IMR-90 (cell line): ENCODE measurements around the gene PRR12. TPM values are rescaled to one million over a fixed set of nuclear protein-coding genes. Genes with fewer than 3 reads are reported as not detected.

Experiments
- ATAC-seq: fragments of 200-7000 bp; cut with Tn5 transposase; 2 replicates; pipeline ENCODE4 v1.9.1; 2020; ENCODE audit warnings: low read depth, mild to moderate bottlenecking, moderate library complexity
- BruUV-seq: library from RNA; stranded (reverse); fragments of 400-500 nt; replicated peaks from 2 replicates; lab custom pipeline; 2021; lab: Mats Ljungman, UMichigan
- CTCF ChIA-PET: fragments of 300-600 bp; formaldehyde crosslinking; extraction: SDS; loops from one replicate; lab custom pipeline; 2021; ENCODE audit warnings: antibody characterized with exemption; lab: Yijun Ruan, JAX
- POLR2A ChIA-PET: fragments of 300-600 bp; sonication (Branson Sonifier 250); formaldehyde crosslinking; loops from one replicate; lab custom pipeline; 2022; ENCODE audit warnings: antibody characterized with exemption; ENCODE audit not compliant: unreplicated experiment; lab: Charles Lee
- DNase-seq: peaks from one replicate; pipeline ENCODE4 v3.0.0; 2013
- H2AFZ ChIP-seq: replicated peaks from 2 replicates; pipeline ENCODE3; 2013; ENCODE audit warnings: low read length, mild to moderate bottlenecking; ENCODE audit not compliant: poor library complexity
- H2AK5ac ChIP-seq: 2 replicates; pipeline ENCODE4 v1.6.1; 2013; ENCODE audit warnings: low read depth, low read length, inconsistent platforms
- H2AK9ac ChIP-seq: replicated peaks from 2 replicates; pipeline ENCODE3; 2013; ENCODE audit warnings: mild to moderate bottlenecking, low read depth, low read length, moderate library complexity; ENCODE audit not compliant: poor library complexity
- H2BK120ac ChIP-seq: 2 replicates; pipeline ENCODE4 v1.6.1; 2013; ENCODE audit warnings: low read depth, low read length, inconsistent platforms
- H2BK15ac ChIP-seq: 3 replicates; pipeline ENCODE4 v1.6.1; 2013; ENCODE audit warnings: low read depth, low read length, inconsistent platforms
- H2BK20ac ChIP-seq: 2 replicates; pipeline ENCODE4 v1.6.1; 2013; ENCODE audit warnings: low read depth, mild to moderate bottlenecking, inconsistent platforms, low read length, moderate library complexity
- H2BK5ac ChIP-seq: 2 replicates; pipeline ENCODE4 v1.6.1; 2013; ENCODE audit warnings: mild to moderate bottlenecking, low read depth, low read length, inconsistent platforms; ENCODE audit not compliant: poor library complexity, severe bottlenecking
- H3K14ac ChIP-seq: replicated peaks from 2 replicates; pipeline ENCODE4 v1.6.1; 2013; ENCODE audit warnings: low read depth, low read length, inconsistent platforms
- H3K18ac ChIP-seq: 2 replicates; pipeline ENCODE4 v1.6.1; 2013; ENCODE audit warnings: low read depth, low read length, control low read depth
- H3K23ac ChIP-seq: 2 replicates; pipeline ENCODE4 v1.6.1; 2013; ENCODE audit warnings: low read depth, low read length, inconsistent platforms
- H3K27ac ChIP-seq: 2 replicates; pipeline ENCODE4 v1.5.1; 2013; ENCODE audit warnings: mild to moderate bottlenecking, control low read depth, low read length; ENCODE audit not compliant: insufficient read depth
- H3K27me3 ChIP-seq: 2 replicates; pipeline ENCODE4 v1.6.1; 2013; ENCODE audit warnings: low read length; ENCODE audit not compliant: control insufficient read depth, insufficient read depth
- H3K36me3 ChIP-seq: 2 replicates; pipeline ENCODE4 v1.6.1; 2013; ENCODE audit warnings: low read length, mixed read lengths; ENCODE audit not compliant: control insufficient read depth, insufficient read depth
- H3K4ac ChIP-seq: 2 replicates; pipeline ENCODE4 v1.6.1; 2013; ENCODE audit warnings: low read depth, low read length, inconsistent platforms
- H3K4me1 ChIP-seq: 2 replicates; pipeline ENCODE4 v1.6.1; 2013; ENCODE audit warnings: low read length, mixed read lengths; ENCODE audit not compliant: control insufficient read depth, insufficient read depth
- H3K4me2 ChIP-seq: 2 replicates; pipeline ENCODE4 v1.6.1; 2013; ENCODE audit warnings: low read depth, mild to moderate bottlenecking, control low read depth, low read length, moderate library complexity
- H3K4me3 ChIP-seq: 2 replicates; pipeline ENCODE4 v1.5.1; 2013; ENCODE audit warnings: low read depth, mild to moderate bottlenecking, control low read depth, low read length, moderate library complexity; ENCODE audit not compliant: insufficient read depth
- H3K56ac ChIP-seq: 2 replicates; pipeline ENCODE4 v1.6.1; 2013; ENCODE audit warnings: low read length, inconsistent platforms; ENCODE audit not compliant: insufficient read depth; ENCODE audit errors: extremely low read depth
- H3K79me1 ChIP-seq, 2 experiments: 2 replicates each; pipeline ENCODE4 v1.6.1; 2013; ENCODE audit warnings: low read length in 2 of 2, inconsistent platforms in 1 of 2, low read depth in 1 of 2
- H3K9ac ChIP-seq: 2 replicates; pipeline ENCODE4 v1.6.1; 2013; ENCODE audit warnings: low read depth, low read length, control low read depth
- H3K9me1 ChIP-seq: 2 replicates; pipeline ENCODE4 v1.6.1; 2013; ENCODE audit warnings: low read length, inconsistent platforms; ENCODE audit not compliant: insufficient read depth
- H3K9me3 ChIP-seq: 2 replicates; pipeline ENCODE4 v1.6.1; 2013; ENCODE audit warnings: low read length; ENCODE audit not compliant: control insufficient read depth, insufficient read depth
- H4K20me1 ChIP-seq: 2 replicates; pipeline ENCODE4 v1.6.1; 2013; ENCODE audit warnings: low read length, inconsistent platforms; ENCODE audit not compliant: insufficient read depth
- H4K5ac ChIP-seq: 2 replicates; pipeline ENCODE4 v1.6.1; 2013; ENCODE audit warnings: mild to moderate bottlenecking, low read depth, low read length, control low read depth
- H4K8ac ChIP-seq, 2 experiments: 2 replicates each; pipeline ENCODE4 v1.6.1; 2013; ENCODE audit warnings: low read depth in 2 of 2, low read length in 2 of 2, control low read depth in 1 of 2, inconsistent platforms in 1 of 2
- H4K91ac ChIP-seq: 2 replicates; pipeline ENCODE4 v1.6.1; 2013; ENCODE audit warnings: low read depth, low read length, inconsistent platforms; ENCODE audit not compliant: insufficient read depth
- BHLHE40 ChIP-seq: fragments of 150-350 bp; IDR thresholded peaks from 2 replicates; pipeline ENCODE4 v1.6.1; 2016; ENCODE audit warnings: mild to moderate bottlenecking, low read depth, low read length
- CEBPB ChIP-seq: IDR thresholded peaks from 2 replicates; pipeline ENCODE4 v1.6.1; 2012; ENCODE audit warnings: low read depth, low read length, improper control_type of control experiment
- FOS ChIP-seq: fragments of 150-350 bp; IDR thresholded peaks from 2 replicates; pipeline ENCODE4 v1.6.1; 2016; ENCODE audit warnings: low read depth, low read length
- MAZ ChIP-seq: IDR thresholded peaks from 2 replicates; pipeline ENCODE4 v1.6.1; 2012; ENCODE audit warnings: low read depth, mild to moderate bottlenecking, low read length, improper control_type of control experiment, moderate library complexity, borderline replicate concordance
- MXI1 ChIP-seq: IDR thresholded peaks from 2 replicates; pipeline ENCODE4 v1.6.1; 2012; ENCODE audit warnings: low read depth, mild to moderate bottlenecking, low read length, moderate library complexity, borderline replicate concordance
- NFE2L2 ChIP-seq: fragments of 150-350 bp; IDR thresholded peaks from 2 replicates; pipeline ENCODE4 v1.6.1; 2016; ENCODE audit warnings: low read depth, mild to moderate bottlenecking, low read length
- POLR2A ChIP-seq: IDR thresholded peaks from 2 replicates; pipeline ENCODE4 v1.6.1; 2012; ENCODE audit warnings: mild to moderate bottlenecking, low read depth, low read length
- RAD21 ChIP-seq: IDR thresholded peaks from 2 replicates; pipeline ENCODE4 v1.6.1; 2012; ENCODE audit warnings: low read length, improper control_type of control experiment
- WGBS, 2 experiments: methylation state at CpG; one replicate each; pipeline versions ENCODE4 v1.1.5 to v1.1.7; 2013; ENCODE audit warnings: missing lambda C conversion rate in 2 of 2; ENCODE audit not compliant: insufficient read length in 1 of 2; ENCODE audit errors: extremely low coverage in 2 of 2; 5-methylcytosine and 5-hydroxymethylcytosine counted together
- dilution Hi-C: fragments of 300-500 bp; cut with HindIII; formaldehyde crosslinking; loops from one replicate; pipeline ENCODE4 v1.14.3; 2018; ENCODE audit warnings: low sequenced_read_pairs; ENCODE audit not compliant: unreplicated experiment
- in situ Hi-C: fragments of 300-500 bp; cut with MboI; formaldehyde crosslinking; loops from 3 replicates; pipeline ENCODE4 v1.14.3; 2019; ENCODE audit warnings: low sequenced_read_pairs, inconsistent platforms, mixed read lengths
- intact Hi-C: fragments of 100-400 bp; cut with micrococcal nuclease; formaldehyde crosslinking; loops from 2 replicates; pipeline ENCODE4 v1.10.0; 2022
- polyA plus RNA-seq, 3 experiments: library from polyadenylated mRNA; depleted of rRNA; stranded (reverse); fragments of >200 nt; gene quantifications; 2 replicates each; pipeline ENCODE4 v1.2.3, GENCODE V29; 2012; ENCODE audit warnings: low replicate concordance in 1 of 3
- total RNA-seq: library from RNA; depleted of rRNA; stranded (reverse); fragments of >200 nt; gene quantifications from 2 replicates; pipeline ENCODE4 v1.2.3, GENCODE V29; 2012
- TF ChIP-seq, protein P1 (sequence below): fragments of 150-350 bp; IDR thresholded peaks from 2 replicates; pipeline ENCODE4 v1.6.1; 2017; ENCODE audit warnings: mild to moderate bottlenecking, antibody characterized with exemption, low read length, low read depth
- TF ChIP-seq, protein P2 (sequence below): conservative IDR thresholded peaks from 2 replicates; pipeline ENCODE4 v1.5.1; 2012; ENCODE audit warnings: mild to moderate bottlenecking, low read depth, low read length, improper control_type of control experiment
- TF ChIP-seq, protein P3 (sequence below): fragments of 150-350 bp; IDR thresholded peaks from 2 replicates; pipeline ENCODE4 v1.6.1; 2016; ENCODE audit warnings: low read depth, mild to moderate bottlenecking, low read length, moderate library complexity, borderline replicate concordance

The PRR12 gene
- total and polyA plus RNA-seq, 2 of the 4 experiments (the other 2 are of a cell fraction): 0.36 to 4.1 TPM

DNA sequence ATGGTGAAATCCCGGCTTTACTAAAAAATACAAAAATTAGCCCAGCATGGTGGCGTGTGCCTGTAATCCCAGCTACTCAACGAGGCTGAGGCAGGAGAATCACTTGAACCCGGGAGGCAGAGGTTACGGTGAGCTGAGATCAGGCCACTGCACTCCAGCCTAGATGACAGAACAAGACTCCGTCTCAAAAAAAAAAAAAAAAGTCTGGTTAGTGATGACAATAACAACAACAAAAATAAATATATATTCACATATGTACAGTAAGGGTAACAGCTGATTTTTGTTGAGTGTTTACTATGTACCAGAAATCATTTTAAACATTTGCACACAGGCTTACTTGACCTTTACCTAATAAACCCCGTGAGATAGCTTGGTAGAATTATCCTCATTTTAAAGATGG lies 26.0 kb downstream of the PRR12 start:
- H4K91ac ChIP-seq: no peak overlapping the region
- H3K4me3 ChIP-seq: no peak overlapping the region
- H4K5ac ChIP-seq: no peak overlapping the region
- 100% methylated on average over 1 of the region's 7 CpGs; no CpG with 5 or more reads in 1 of the 2 experiments for WGBS, 2 experiments
- no peak overlapping the region for H2AK5ac ChIP-seq
- ChIA-PET POLR2A (interaction anchor here (0.5 to 0.6 kb wide), 2 partner anchors 19 to 397 kb away, joined by 3 to 6 read pairs; no protein-coding TSS in a partner anchor), CTCF (no interaction called here)
- dilution Hi-C loops (no loop called here), intact Hi-C loops (no loop called here), in situ Hi-C loops (no loop called here)
- peaks cover 16% of the 10 kb centered on the region for H3K4me1 ChIP-seq
- H3K27ac ChIP-seq: no peak overlapping the region
- H3K9ac ChIP-seq: no peak overlapping the region
- peaks cover 24% of the 10 kb centered on the region for H4K20me1 ChIP-seq
- no peak overlapping the region for H2AK9ac ChIP-seq
- H3K79me1 ChIP-seq: peaks cover 32 to 80% of the 10 kb centered on the region in 2 experiments
- H3K36me3 ChIP-seq: peaks cover 43% of the 10 kb centered on the region
- H2BK15ac ChIP-seq: no peak overlapping the region
- no peak overlapping the region for H2BK120ac ChIP-seq
- no peak for TF ChIP-seq BHLHE40
- TF ChIP-seq, protein P1, sequence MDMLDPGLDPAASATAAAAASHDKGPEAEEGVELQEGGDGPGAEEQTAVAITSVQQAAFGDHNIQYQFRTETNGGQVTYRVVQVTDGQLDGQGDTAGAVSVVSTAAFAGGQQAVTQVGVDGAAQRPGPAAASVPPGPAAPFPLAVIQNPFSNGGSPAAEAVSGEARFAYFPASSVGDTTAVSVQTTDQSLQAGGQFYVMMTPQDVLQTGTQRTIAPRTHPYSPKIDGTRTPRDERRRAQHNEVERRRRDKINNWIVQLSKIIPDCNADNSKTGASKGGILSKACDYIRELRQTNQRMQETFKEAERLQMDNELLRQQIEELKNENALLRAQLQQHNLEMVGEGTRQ: no peak
- no peak for TF ChIP-seq FOS
- no peak for TF ChIP-seq CEBPB
- TF ChIP-seq POLR2A: no peak
- TF ChIP-seq MAZ: no peak
- no peak for TF ChIP-seq MXI1
- TF ChIP-seq, protein P2, sequence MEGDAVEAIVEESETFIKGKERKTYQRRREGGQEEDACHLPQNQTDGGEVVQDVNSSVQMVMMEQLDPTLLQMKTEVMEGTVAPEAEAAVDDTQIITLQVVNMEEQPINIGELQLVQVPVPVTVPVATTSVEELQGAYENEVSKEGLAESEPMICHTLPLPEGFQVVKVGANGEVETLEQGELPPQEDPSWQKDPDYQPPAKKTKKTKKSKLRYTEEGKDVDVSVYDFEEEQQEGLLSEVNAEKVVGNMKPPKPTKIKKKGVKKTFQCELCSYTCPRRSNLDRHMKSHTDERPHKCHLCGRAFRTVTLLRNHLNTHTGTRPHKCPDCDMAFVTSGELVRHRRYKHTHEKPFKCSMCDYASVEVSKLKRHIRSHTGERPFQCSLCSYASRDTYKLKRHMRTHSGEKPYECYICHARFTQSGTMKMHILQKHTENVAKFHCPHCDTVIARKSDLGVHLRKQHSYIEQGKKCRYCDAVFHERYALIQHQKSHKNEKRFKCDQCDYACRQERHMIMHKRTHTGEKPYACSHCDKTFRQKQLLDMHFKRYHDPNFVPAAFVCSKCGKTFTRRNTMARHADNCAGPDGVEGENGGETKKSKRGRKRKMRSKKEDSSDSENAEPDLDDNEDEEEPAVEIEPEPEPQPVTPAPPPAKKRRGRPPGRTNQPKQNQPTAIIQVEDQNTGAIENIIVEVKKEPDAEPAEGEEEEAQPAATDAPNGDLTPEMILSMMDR: no peak
- TF ChIP-seq NFE2L2: no peak
- TF ChIP-seq, protein P3, sequence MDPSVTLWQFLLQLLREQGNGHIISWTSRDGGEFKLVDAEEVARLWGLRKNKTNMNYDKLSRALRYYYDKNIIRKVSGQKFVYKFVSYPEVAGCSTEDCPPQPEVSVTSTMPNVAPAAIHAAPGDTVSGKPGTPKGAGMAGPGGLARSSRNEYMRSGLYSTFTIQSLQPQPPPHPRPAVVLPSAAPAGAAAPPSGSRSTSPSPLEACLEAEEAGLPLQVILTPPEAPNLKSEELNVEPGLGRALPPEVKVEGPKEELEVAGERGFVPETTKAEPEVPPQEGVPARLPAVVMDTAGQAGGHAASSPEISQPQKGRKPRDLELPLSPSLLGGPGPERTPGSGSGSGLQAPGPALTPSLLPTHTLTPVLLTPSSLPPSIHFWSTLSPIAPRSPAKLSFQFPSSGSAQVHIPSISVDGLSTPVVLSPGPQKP: no peak
- no peak for TF ChIP-seq RAD21
- BruUV-seq: no TSS peak
- DNase-seq: no peak
- no peak overlapping the region for H3K56ac ChIP-seq
- no peak overlapping the region for H3K4ac ChIP-seq
- peaks cover 10% of the 10 kb centered on the region for H3K9me1 ChIP-seq
- no peak overlapping the region for H3K4me2 ChIP-seq
- H3K27me3 ChIP-seq: no peaks in the 10 kb centered on the region
- H3K14ac ChIP-seq: no peak overlapping the region
- no peak overlapping the region for H2BK5ac ChIP-seq
- no peak overlapping the region for H3K18ac ChIP-seq
- ATAC-seq: no peak
- H3K23ac ChIP-seq: no peak overlapping the region
- H2BK20ac ChIP-seq: no peak overlapping the region
- no peak overlapping the region for H4K8ac ChIP-seq
- H3K9me3 ChIP-seq: no peaks in the 10 kb centered on the region
- no peak overlapping the region for H2AFZ ChIP-seq
